Hepatocyte (in vitro differentiated cells): ENCODE data around the gene SSH3. TPM values are rescaled to one million over a fixed set of nuclear protein-coding genes. Genes with fewer than 3 reads are reported as not detected.

Experiments
- DNase-seq: peaks from one replicate; pipeline ENCODE4 v3.0.0-alpha.2; 2016; ENCODE audit warnings: low spot score
- H2AFZ ChIP-seq: fragments of 200-600 bp; sonication (generic); 2 replicates; pipeline ENCODE4 v1.6.0; 2016; ENCODE audit warnings: antibody characterized with exemption, mild to moderate bottlenecking
- H3K27ac ChIP-seq: fragments of 200-600 bp; sonication (generic); 2 replicates; pipeline ENCODE4 v1.5.1; 2016; ENCODE audit warnings: mild to moderate bottlenecking
- H3K27me3 ChIP-seq: fragments of 200-600 bp; sonication (generic); 2 replicates; pipeline ENCODE4 v1.6.1; 2016
- H3K36me3 ChIP-seq: fragments of 200-600 bp; sonication (generic); replicated peaks from 2 replicates; pipeline ENCODE4 v1.5.1; 2016; ENCODE audit warnings: low read depth; ENCODE audit not compliant: insufficient read depth
- H3K4me1 ChIP-seq: fragments of 200-600 bp; sonication (generic); 2 replicates; pipeline ENCODE4 v1.5.1; 2016; ENCODE audit warnings: mild to moderate bottlenecking, moderate library complexity; ENCODE audit not compliant: insufficient read depth
- H3K4me2 ChIP-seq: fragments of 200-600 bp; sonication (generic); 2 replicates; pipeline ENCODE4 v1.6.0; 2016
- H3K4me3 ChIP-seq: fragments of 200-600 bp; sonication (generic); 2 replicates; pipeline ENCODE4 v1.5.1; 2016; ENCODE audit warnings: mild to moderate bottlenecking
- H3K79me2 ChIP-seq: fragments of 200-600 bp; sonication (generic); 2 replicates; pipeline ENCODE4 v1.6.0; 2017; ENCODE audit warnings: mild to moderate bottlenecking
- H3K9me2 ChIP-seq: fragments of 200-600 bp; sonication (generic); replicated peaks from 2 replicates; pipeline ENCODE4 v1.6.0; 2017; ENCODE audit warnings: mild to moderate bottlenecking; ENCODE audit not compliant: insufficient read depth
- H3K9me3 ChIP-seq: fragments of 200-600 bp; sonication (generic); 2 replicates; pipeline ENCODE4 v1.5.1; 2016; ENCODE audit warnings: low read depth, mild to moderate bottlenecking
- H4K20me1 ChIP-seq: fragments of 200-600 bp; sonication (generic); 2 replicates; pipeline ENCODE4 v1.6.0; 2016; ENCODE audit warnings: mild to moderate bottlenecking; ENCODE audit not compliant: insufficient read depth, poor library complexity, severe bottlenecking
- CTCF ChIP-seq: fragments of 200-600 bp; sonication (generic); IDR thresholded peaks from 2 replicates; pipeline ENCODE4 v1.5.1; 2016; ENCODE audit warnings: antibody characterized with exemption, mild to moderate bottlenecking; ENCODE audit not compliant: poor library complexity
- EZH2 ChIP-seq: fragments of 200-600 bp; sonication (generic); IDR thresholded peaks from 2 replicates; pipeline ENCODE4 v1.6.1; 2016; ENCODE audit warnings: antibody characterized with exemption, mild to moderate bottlenecking, borderline replicate concordance
- EZH2phosphoT487 ChIP-seq: fragments of 200-600 bp; sonication (generic); IDR thresholded peaks from one replicate; pipeline ENCODE4 v1.6.1; 2018; ENCODE audit warnings: antibody characterized with exemption, mild to moderate bottlenecking, low read depth, moderate library complexity; ENCODE audit not compliant: unreplicated experiment, severe bottlenecking
- WGBS: methylation state at CpG from one replicate; pipeline ENCODE4 v1.1.6; 2016; ENCODE audit warnings: low lambda C conversion rate; ENCODE audit errors: missing lambda C conversion rate; 5-methylcytosine and 5-hydroxymethylcytosine counted together
- polyA plus RNA-seq: library from polyadenylated mRNA; unstranded; fragments of >200 nt; fragmentation: Nextera tagmentation; extraction: Ambion mirVana; gene quantifications from 2 replicates; pipeline ENCODE4 v1.2.1, GENCODE V29; 2016
- total RNA-seq: library from RNA; depleted of rRNA; stranded (reverse); fragments of >200 nt; gene quantifications from 2 replicates; pipeline ENCODE4 v1.2.3, GENCODE V29; 2014

The SSH3 gene
- total and polyA plus RNA-seq, 2 experiments from 2014 or later = 29.7 to 49.5 TPM

GRCh38 chr11:67265633-67266448 lies 37.5 kb upstream of the SSH3 start:
- DNase-seq = peak; percentile 89
- no peaks in the 10 kb centered on the region for H3K36me3 ChIP-seq
- peak overlapping the region; percentile 53 for H2AFZ ChIP-seq
- no peaks in the 10 kb centered on the region for H3K9me2 ChIP-seq
- peak overlapping the region; percentile 81 for H3K4me2 ChIP-seq
- peaks cover 50% of the 10 kb centered on the region for H3K79me2 ChIP-seq
- peak overlapping the region; percentile 75 for H3K27ac ChIP-seq
- H3K4me3 ChIP-seq = no peak overlapping the region
- 21% methylated on average over 39 of the region's 54 CpGs for WGBS
- no peaks in the 10 kb centered on the region for H3K9me3 ChIP-seq
- peaks cover 37% of the 10 kb centered on the region for H3K4me1 ChIP-seq
- TF ChIP-seq EZH2phosphoT487 (no peak), CTCF (peak; percentile 81)
- peaks cover 34% of the 10 kb centered on the region for H4K20me1 ChIP-seq
- no peaks in the 10 kb centered on the region for H3K27me3 ChIP-seq

DNA sequence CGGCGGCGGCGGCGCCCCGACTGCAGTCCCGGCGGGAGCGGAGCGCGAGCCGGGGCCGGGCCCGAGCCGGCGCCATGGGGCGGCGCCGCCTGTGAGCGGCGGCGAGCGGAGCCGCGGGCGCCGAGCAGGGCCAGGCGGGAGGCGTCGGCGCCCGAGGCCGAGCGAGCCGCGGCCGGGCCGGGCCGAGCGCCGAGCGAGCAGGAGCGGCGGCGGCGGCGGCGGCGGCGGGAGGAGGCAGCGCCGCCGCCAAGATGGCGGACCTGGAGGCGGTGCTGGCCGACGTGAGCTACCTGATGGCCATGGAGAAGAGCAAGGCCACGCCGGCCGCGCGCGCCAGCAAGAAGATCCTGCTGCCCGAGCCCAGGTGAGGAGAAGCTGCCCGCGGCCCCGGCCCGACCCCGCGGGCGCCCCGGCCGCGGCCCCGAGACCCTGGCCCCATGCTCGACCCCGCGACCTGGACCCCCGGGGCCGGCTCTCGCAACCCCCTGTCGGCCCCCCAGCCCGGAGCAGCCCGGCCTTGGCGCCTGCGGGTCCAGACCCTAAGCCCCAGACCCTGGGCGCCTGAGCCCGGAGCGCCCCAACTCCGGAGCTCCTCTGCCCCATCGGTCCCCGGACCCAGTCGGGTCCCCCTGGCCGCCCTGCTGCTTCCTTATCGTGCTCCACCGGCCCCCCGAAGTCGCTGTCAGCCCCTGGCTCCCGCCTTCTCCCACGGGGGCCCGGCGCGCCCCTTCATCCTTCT lies 36.7 kb upstream of the SSH3 start, which contains the start of gene GRK2:
Gene GRK2 (plus strand): TSS at position 25 of the 739 bp plus-strand sequence. CDS start 227 bp downstream, at position 252.
- no peaks in the 10 kb centered on the region for H3K36me3 ChIP-seq
- TF ChIP-seq CTCF (no peak), EZH2phosphoT487 (no peak), EZH2 (no peak)
- peak within 1 kb of the TSS; percentile 96 for H3K4me3 ChIP-seq
- H4K20me1 ChIP-seq = peaks cover 42% of the 10 kb centered on the region
- H3K79me2 ChIP-seq = peaks cover 58% of the 10 kb centered on the region
- peak within 1 kb of the TSS; percentile 60 for H2AFZ ChIP-seq
- 2% methylated on average over 9 of the region's 103 CpGs for WGBS
- no peaks in the 10 kb centered on the region for H3K27me3 ChIP-seq
- DNase-seq = peak; percentile 83
- peak within 1 kb of the TSS; percentile 87 for H3K27ac ChIP-seq
- no peaks in the 10 kb centered on the region for H3K9me2 ChIP-seq
- H3K9me3 ChIP-seq = no peaks in the 10 kb centered on the region
- H3K4me1 ChIP-seq = peaks cover 29% of the 10 kb centered on the region
- H3K4me2 ChIP-seq = peak within 1 kb of the TSS; percentile 92

DNA sequence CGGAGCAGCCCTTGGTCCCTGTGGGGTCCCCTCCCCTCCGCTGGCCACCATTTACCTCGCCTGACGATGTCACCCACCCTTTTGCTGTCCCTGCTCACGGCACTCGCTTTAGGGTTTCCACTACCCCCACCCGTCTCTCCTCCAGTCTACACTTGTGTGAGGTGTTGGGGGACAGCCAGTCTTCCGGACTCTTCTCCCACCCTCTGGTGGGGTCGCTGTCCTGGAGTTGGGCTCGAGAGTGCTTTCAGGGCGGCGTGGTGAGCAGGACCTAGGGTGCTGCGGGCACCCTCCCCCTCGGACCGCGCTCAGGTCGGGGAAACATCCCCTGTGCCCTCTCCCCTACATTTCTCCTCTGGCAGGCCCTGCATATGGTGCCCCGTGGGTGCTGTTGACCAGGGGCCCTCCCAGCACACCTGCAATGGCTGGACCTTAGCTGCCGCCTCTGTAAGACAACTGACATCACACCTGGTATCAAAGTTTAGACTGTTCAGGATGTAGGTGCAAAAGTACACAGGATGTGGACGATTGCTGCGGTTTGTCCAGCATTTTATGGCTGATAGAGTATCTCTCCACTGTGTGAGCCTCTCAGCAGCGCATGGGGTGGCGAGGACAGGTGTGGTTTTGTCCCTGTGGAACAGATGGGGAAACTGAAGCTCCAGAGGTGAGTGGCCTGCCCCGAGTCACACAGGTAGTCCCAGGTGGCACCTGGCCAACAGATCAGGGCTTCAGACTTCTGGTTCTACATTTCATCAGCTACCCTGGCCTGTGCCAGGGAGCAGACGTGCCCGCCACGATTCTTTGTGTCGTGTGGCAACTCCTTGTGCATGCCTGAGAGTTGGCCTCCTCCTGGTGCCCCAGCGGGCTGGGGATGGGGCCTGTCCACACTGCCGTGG lies 35.9 kb upstream of the SSH3 start:
- Histone ChIP-seq H3K27ac (peak overlapping the region; percentile 87), H3K4me1 (peaks cover 29% of the 10 kb centered on the region), H3K36me3 (no peaks in the 10 kb centered on the region), H3K79me2 (peaks cover 66% of the 10 kb centered on the region), H4K20me1 (peaks cover 49% of the 10 kb centered on the region), H2AFZ (peak overlapping the region; percentile 60), H3K9me3 (no peaks in the 10 kb centered on the region), H3K27me3 (no peaks in the 10 kb centered on the region), H3K4me2 (peak overlapping the region; percentile 92), H3K9me2 (no peaks in the 10 kb centered on the region), H3K4me3 (peak overlapping the region; percentile 96)
- WGBS = 35% methylated on average over 28 of the region's 30 CpGs
- peak; percentile 69 for DNase-seq
- no peak for TF ChIP-seq EZH2phosphoT487
- no peak for TF ChIP-seq EZH2
- TF ChIP-seq CTCF = no peak
